ENCODE measurements around the gene CD9. TPM values are rescaled to one million over a fixed set of nuclear protein-coding genes. Genes with fewer than 3 reads are reported as not detected.

Gene CD9
- total RNA-seq, 1 donor from 2014 or later: 17.6 TPM

DNA sequence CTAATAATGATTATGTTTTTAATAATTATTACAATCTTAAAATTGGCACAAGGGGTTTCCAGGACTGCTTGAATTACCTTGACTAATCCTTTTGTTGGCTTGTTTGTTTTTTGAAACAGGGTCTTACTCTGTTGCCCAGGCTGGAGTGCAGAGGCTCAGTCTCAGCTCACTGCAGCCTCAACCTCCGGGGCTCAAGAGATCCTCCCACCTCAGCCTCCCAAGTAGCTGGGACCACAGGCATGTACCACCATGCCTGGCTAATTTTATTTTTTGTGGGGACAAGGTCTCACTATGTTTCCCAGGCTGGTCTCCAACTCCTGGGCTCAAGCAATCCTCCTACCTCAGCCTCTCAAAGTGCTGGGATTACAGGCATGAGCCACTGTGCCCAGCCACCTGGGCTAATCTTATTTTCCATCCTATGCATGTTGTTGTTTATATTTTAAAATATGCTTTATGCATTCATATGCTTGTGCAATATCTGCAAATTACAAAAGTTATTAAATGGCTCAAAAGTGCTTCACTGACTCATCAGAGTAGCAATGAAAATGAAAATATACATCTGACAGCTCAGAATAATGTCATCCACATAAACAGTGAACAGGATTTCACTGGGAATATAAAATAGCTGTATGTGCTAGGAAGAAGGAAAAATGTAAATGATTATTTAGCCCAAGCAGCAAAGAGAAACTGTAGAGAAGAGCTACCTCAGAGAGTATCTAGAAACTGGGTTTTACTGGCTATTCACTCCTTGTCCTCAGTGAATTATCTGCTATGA, 85.5 kb downstream of the CD9 start:
- no peaks in the 10 kb centered on the region for H3K36me3 Mint-ChIP-seq (ENCODE audit: unreplicated experiment)
- peaks cover 14% of the 10 kb centered on the region for H3K27me3 Mint-ChIP-seq (ENCODE audit: unreplicated experiment)
- H3K27ac Mint-ChIP-seq (ENCODE audit: unreplicated experiment): no peak overlapping the region
- TF ChIP-seq, protein P1, sequence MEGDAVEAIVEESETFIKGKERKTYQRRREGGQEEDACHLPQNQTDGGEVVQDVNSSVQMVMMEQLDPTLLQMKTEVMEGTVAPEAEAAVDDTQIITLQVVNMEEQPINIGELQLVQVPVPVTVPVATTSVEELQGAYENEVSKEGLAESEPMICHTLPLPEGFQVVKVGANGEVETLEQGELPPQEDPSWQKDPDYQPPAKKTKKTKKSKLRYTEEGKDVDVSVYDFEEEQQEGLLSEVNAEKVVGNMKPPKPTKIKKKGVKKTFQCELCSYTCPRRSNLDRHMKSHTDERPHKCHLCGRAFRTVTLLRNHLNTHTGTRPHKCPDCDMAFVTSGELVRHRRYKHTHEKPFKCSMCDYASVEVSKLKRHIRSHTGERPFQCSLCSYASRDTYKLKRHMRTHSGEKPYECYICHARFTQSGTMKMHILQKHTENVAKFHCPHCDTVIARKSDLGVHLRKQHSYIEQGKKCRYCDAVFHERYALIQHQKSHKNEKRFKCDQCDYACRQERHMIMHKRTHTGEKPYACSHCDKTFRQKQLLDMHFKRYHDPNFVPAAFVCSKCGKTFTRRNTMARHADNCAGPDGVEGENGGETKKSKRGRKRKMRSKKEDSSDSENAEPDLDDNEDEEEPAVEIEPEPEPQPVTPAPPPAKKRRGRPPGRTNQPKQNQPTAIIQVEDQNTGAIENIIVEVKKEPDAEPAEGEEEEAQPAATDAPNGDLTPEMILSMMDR (IDR thresholded peaks at IDR 0.05; ENCODE audit: partially characterized antibody, unreplicated experiment): no peak
- no peak overlapping the region for H3K4me3 Mint-ChIP-seq (ENCODE audit: unreplicated experiment)
- H3K9me3 Mint-ChIP-seq (ENCODE audit: unreplicated experiment): peaks cover 5% of the 10 kb centered on the region
- H3K4me1 Mint-ChIP-seq (ENCODE audit: low read depth, unreplicated experiment): no peaks in the 10 kb centered on the region
- no peak for DNase-seq

Other genes with a start within 250 kb of the CD9 start
- gene VWF, start 75.7 kb upstream of the CD9 start, total RNA-seq (ENCODE audit: unreplicated experiment): 0.37 TPM
- not detected for gene PLEKHG6, start 110.3 kb downstream of the CD9 start, total RNA-seq (ENCODE audit: unreplicated experiment)
- gene TNFRSF1A, start 141.7 kb downstream of the CD9 start, total RNA-seq (ENCODE audit: unreplicated experiment): 7.4 TPM
- gene SCNN1A, start 175.2 kb downstream of the CD9 start, total RNA-seq (ENCODE audit: unreplicated experiment): 0.74 TPM
- gene LTBR, start 183.8 kb downstream of the CD9 start, total RNA-seq (ENCODE audit: unreplicated experiment): not detected
- gene CD27, start 244.6 kb downstream of the CD9 start, total RNA-seq (ENCODE audit: unreplicated experiment): not detected